HG03442 (cell line): Measurements from ENCODE around the gene SPTLC2.
"Not testable (repeated sequence)": the region's sequence is repeated elsewhere in the genome, so short reads cannot be mapped to it uniquely, and the experiment has no call there.

ENCODE experiments used
- ATAC-seq: cut with Tn5 transposase; IDR thresholded peaks from one replicate; pipeline ENCODE4 v1.9.1; 2021; ENCODE audit warnings: mild to moderate bottlenecking, moderate library complexity; ENCODE audit not compliant: unreplicated experiment

Gene SPTLC2

DNA sequence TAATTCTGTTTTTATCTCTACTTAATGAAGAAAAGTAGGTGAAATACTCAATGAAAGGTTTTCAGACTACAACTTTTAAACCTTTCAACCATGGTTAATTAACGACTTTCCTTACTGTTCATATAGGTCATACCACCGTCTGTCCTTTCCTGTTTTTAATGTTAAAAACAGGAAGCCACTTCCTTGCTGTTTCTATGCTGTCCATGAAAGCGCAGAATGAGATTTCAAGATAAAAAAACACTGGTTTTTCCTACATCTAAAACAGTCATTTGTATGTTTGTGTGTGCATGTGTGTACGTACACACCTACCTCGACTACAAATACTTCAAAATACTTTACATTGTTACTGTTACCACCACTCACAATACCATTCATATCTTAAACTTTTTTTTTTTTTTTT is 27.3 kb downstream of the SPTLC2 start:
- no peak for ATAC-seq

DNA sequence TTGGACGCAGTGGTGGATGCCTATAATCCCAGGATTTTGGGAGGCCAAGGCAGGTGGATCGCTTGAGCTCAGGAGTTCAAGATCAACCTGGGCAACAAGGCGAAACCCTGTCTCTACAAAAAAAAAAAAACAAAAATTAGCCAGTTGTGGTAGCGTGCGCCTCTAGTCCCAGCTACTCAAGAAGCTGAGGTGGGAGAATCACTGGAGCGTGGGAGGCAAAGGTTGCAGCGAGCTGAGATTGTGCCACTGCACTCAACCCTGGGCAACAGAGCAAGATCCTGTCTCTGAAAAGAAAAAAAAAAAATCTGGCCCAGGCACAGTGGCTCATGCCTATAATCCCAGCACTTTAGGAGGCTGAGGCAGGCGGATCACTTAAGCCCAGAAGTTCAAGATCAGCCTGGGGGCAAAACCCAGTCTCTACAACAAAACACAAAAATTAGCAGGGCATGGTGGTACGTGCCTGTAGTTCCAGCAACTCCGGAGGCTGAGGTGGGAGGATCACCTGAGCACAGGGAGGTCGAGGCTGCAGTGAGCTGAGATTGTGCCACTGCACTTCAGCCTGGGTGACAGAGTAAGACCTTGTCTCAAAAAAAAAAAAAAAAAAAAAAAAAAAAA is 27.9 kb downstream of the SPTLC2 start:
- ATAC-seq: not testable (repeated sequence)

GRCh38 chr14:77585385-77585784 is 31.1 kb downstream of the SPTLC2 start:
- ATAC-seq: no peak

DNA sequence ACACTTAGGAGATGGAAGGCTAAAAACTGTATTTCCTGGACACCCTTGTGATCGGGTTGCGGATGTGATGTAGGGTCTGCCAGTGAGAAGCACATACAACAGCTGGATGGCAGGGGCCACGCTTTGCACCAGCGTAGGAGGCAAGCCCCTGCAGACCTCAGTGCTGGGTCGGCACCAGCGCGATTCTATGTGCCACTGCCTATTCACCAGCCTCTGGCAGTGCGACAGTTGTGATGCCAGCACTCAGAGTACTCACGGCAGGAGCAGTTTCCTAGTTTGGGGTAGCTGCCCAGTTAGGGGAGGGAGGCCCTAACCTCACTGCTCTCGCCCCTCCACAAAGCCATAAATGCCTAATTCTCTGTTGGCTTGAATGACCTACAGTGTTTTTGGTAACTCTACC is 31.6 kb downstream of the SPTLC2 start:
- ATAC-seq: no peak

GRCh38 chr14:77583657-77584056 is 32.8 kb downstream of the SPTLC2 start:
- ATAC-seq: no peak

GRCh38 chr14:77582511-77582910 is 33.9 kb downstream of the SPTLC2 start:
- no peak for ATAC-seq

DNA sequence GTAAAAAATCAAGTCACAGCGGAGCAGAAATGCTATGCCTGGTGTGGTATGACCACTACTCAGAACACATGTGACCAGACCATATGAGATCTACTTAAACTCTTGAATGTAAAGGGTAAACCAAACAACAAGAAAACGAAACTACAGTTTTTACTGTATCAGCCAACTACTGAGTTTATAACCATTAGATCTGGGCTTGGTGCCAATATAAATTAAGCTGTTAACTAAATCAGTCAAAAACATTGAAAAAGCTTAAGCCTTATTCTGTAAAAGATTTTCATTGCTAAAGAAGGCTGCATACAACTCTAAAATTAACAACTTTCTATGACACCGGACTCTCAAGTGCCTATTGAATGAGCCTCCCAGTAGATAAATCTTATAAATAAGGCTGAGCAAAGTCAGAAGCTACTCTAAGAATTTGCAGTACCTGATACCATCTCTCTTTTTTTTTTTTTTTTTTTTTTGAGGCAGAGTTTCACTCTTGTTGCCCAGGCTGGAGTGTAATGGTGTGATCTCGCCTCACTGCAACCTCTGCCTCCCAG is 35.4 kb downstream of the SPTLC2 start:
- ATAC-seq: peak; percentile 98

GRCh38 chr14:77580477-77580876 is 36.0 kb downstream of the SPTLC2 start:
- ATAC-seq: no peak

- ATAC-seq: no peak
Measured at GRCh38 chr14:77579780-77580179, 36.7 kb downstream of the SPTLC2 start.

DNA sequence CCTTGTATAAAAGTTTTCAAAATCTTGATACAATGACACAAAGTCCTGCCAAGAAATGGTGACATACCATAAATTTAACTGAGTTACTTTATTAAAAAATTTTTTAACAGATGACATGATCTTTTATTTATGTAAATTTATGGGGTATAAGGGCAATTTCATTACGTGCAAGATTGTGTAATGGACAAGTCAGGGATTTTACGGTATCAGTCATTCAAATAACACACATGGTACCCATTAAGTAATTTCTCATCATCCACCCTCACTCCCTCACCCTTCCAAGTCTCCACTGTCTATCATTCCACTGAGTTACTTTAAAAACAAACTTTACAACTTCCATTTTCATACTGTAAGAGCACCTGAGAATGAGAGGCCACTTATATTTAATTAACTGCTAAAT is 37.4 kb downstream of the SPTLC2 start:
- ATAC-seq: no peak

DNA sequence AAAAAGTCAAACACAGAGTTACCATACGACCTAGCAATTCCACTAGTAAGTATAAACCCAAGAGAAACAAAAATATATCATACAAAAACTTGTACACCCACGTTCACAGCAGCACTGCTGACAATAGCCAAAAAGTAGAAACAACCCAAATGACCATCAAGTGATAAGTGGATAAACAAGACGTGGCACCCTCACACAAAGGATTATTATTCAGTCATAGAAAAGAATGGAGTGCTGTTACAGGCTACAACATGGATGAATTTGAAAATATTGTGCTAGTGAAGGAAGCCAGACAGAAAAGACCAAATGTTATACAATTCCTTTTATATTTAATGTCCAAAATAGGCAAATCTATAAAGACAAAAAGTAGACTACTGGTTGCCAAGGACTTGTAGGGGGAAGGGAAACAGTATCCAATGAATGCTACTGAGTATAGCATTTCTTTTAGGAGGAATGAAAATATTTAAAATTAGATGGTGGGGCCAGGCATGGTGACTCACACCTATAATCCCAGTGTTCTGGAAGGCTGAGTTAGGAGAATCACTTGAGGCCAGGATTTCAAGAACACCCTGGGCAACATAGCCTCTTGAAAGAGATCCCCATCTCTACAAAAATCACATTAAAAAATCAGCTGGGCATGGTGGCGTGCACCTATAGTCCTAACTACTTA is 41.9 kb downstream of the SPTLC2 start:
- no peak for ATAC-seq

DNA sequence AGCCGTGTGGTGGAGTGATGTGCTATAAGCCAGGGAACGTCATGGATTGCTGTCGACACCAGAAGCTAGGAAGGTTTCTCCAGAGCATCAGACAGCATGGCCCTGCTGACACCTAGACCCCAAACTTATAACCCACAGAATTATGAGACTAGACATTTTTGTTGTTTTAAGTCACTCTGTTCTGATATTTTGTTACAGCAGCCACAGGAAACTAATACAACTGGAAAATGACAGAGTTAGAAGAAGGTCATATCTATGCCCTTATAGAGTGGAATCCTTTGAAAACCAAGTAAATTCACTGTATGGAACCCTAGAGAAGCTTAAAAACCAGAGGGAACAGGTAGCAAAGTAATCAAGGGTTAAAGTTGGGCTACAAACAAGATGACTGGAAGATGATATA is 42.5 kb downstream of the SPTLC2 start:
- ATAC-seq: no peak

GRCh38 chr14:77570706-77571268 is 45.6 kb downstream of the SPTLC2 start:
- ATAC-seq: no peak

GRCh38 chr14:77565994-77566305 is 50.5 kb downstream of the SPTLC2 start:
- ATAC-seq: no peak

GRCh38 chr14:77565289-77565993 is 51.0 kb downstream of the SPTLC2 start:
- ATAC-seq: no peak

DNA sequence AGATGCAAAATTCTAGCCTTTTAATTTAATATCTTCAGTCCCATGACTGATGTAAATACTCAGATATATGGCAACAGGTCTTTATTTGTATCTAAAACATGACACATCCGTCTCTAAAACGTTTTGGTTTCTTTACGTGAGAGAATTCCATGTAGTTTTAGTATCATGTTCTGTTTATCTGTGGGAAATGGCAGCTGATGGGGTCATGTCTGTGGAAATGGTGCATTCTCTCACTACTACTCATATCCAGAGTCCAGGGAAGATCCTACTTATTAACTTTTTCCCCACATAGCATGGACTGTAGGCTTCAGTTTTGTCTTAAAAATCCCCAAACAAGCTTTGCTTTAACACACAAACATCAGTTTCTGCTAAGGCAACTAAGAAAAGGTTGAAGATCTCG is 53.8 kb downstream of the SPTLC2 start:
- no peak for ATAC-seq

DNA sequence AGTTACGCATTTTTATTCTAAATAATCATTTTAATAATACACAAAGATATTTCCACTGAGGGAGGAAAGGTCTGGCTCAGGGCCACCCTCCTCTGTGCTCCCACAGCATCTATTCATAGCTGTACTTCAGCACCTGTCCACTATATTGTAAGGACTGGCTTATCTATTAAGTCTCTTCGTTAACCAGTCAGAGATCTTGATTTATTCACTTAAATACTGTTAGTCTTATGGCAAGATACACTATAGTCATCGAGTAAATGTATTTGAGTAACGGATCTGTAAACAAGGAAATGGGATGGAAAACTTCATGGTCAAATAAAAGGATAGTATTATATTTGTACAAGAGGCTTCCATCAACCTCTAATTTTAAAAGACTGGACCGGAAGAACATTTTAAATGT is 54.6 kb downstream of the SPTLC2 start:
- ATAC-seq: no peak

DNA sequence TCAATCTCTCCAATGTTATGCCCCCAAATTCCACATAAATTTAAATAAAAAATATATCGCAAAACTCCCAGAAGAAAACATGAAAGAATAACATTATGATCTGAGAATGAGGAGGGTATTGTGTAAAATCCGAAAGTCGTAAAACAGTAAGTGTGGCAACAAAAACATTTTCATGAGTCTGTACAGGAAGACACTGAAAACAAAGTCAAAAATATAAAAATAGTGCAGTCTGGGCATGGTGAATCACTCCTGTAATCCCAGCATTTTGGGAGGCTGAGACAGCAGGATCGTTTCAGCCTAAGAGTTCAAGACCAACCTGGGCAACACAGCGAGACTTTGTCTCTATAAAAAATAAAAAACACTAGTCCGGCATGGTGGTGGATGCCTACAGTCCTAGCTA is 57.1 kb downstream of the SPTLC2 start:
- no peak for ATAC-seq

- ATAC-seq: no peak
Measured at GRCh38 chr14:77557391-77557790, 59.0 kb downstream of the SPTLC2 start.

- no peak for ATAC-seq
Measured at GRCh38 chr14:77556946-77557345, 59.5 kb downstream of the SPTLC2 start.

DNA sequence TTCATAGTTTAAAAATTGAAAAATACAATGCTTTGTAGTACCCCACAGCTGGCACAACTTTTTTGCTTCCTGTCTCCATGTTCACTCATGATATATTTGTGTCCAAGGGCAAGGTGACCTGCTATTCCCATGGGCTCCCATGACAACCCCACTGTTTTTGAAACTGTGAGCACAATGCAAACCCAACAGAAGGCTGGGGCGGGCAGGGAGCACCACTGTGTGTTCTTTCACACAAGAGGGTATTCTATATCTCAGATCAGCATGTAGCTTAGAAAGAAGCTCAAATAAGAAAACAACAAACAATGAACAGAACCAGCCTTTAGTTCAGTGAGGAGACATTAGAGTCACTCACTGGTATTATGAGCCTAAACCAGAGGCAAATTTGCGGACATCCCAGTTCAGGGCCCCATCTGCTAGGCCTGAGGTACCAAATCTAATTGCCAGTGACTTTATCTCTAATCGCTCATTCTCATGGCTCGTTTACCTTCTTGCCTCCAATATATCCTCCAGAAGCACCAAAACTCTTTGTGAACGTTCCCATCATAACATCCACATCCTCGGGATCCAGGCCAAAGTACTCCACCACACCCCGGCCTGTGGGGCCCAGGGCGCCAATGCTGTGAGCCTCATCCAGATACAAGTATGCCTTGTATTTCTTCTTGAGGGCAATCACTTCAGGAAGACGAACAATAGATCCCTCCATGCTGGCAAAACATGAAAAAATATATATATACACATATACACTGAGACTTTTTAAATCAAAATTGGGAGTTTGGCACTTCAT is 61.4 kb downstream of the SPTLC2 start:
- ATAC-seq: peak; percentile 22
